ENCODE results near the gene CLSTN2.

The CLSTN2 gene

GRCh38 chr3:140146668-140147067, 211.7 kb downstream of the CLSTN2 start:
- no peak for DNase-seq (ENCODE audit: low read depth, low spot score)

DNA sequence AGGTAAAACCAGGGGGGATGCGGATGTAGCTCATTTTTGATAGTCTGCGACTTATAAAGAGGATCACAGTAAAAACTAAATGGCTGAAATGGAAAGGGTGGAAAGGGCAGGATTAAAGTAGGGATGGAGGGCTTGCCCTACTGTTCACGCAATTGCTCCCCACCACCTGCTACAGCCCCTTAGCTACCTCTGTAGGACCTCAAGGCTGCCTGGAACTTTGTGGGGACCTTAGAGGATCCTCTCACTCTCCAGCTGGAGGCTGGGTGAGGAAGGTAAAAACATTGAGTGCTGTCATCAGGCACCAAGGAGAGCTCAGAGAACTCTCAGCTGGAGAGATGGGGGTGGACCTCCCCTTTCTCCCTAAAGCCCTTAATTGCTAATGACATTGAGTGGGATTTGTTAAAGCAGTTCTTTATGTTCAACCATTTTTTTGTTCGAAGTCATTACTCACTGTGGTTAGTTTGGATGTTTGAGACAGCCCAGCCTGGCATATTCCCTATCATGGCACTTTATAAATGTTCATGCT, 213.0 kb downstream of the CLSTN2 start:
- no peak for DNase-seq (ENCODE audit: low read depth, low spot score)

DNA sequence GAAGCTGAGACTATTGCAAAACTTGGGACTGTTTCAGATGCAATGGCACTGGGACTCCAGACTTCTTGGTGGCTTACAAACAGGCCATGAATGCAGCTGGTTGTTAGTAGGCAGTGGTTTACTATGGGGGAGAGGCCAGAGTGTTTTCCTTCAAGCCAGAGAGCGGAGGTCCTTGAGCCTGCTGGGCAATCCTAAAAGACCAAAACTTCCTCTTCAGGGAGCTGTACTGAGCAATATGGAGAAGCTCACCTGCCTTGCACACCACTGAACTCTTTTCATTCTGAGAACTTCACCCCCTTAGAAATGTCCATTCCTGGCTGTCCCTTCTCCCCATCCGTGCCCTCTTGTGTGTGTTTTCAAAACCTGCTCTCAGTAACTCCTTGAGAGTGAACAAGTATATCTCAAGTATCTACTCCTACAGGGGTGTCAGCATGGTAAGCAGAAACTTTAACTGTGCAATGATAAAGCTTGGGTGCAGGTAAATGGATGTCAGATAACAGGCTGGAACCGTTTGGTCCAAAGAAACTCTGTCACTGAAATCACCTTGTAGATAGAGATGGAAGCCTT, 213.9 kb downstream of the CLSTN2 start:
- DNase-seq (ENCODE audit: low read depth, low spot score), result no peak

DNA sequence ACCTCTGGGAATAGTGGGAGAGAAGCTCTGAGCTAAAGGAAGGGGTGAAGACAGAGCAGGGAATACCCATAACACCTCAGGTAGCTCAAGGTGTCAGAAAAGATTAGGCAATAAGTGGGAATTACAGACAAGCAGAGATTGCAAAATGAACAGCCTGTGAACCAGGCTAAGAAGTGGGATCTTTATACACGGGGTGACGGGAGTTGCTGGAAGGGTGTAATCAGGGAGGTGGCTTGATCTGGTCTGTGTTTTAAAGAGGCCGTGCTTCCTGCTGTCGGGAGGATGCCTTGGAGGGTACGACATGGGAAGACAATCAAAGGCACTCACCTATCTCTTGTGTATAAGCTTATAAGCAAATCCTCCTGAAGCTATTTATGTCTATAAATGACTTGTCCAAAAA, 216.3 kb downstream of the CLSTN2 start:
- DNase-seq (ENCODE audit: low read depth, low spot score), result no peak

GRCh38 chr3:140152851-140153639, 218.1 kb downstream of the CLSTN2 start:
- no peak for DNase-seq (ENCODE audit: low read depth, low spot score)

DNA sequence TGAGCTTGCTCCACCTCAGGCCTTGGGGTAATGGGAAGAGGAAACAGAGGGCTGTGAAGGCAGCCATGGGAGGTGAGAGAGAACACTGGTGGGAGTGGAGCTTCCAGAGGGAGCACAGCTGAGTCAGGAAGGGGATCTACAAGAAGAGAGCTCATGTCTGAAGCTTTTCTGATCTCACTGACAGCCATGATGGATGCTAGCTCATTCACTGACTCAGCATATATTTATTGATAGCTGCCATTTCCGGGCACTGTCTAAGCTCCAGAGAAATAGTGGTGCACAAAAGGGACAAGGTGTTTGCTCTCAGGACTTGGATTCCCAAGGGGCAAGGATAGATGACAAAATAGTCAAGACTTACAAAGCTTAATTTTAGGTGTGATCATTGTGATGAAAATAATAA, 218.8 kb downstream of the CLSTN2 start:
- DNase-seq (ENCODE audit: low read depth, low spot score), result no peak

- no peak for DNase-seq (ENCODE audit: low read depth, low spot score)
Measured at GRCh38 chr3:140157161-140157560, 222.2 kb downstream of the CLSTN2 start.

GRCh38 chr3:140159646-140160045, 224.7 kb downstream of the CLSTN2 start:
- no peak for DNase-seq (ENCODE audit: low read depth, low spot score)

GRCh38 chr3:140160553-140160952, 225.6 kb downstream of the CLSTN2 start:
- no peak for DNase-seq (ENCODE audit: low read depth, low spot score)

DNA sequence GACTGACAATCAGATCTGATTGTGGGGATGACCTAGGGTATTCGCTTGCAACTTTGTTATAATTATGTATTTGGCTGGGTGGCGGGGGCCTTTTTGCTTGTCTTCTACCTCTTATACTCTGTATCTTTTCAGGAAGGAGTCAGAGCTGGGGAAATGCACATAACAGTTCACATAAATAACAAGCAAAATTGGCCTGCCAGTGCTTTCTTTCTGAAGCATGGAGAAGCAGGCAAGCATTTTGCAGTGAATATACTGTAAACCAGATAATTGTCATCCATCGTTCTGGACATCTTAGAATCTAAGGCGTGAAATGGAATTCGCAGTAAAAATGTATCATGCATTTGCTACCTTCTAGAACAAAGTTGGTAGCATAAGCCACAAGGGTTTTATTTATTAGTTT, 227.6 kb downstream of the CLSTN2 start:
- DNase-seq (ENCODE audit: low read depth, low spot score), result no peak

GRCh38 chr3:140163159-140163763, 228.3 kb downstream of the CLSTN2 start:
- DNase-seq (ENCODE audit: low read depth, low spot score), result no peak

DNA sequence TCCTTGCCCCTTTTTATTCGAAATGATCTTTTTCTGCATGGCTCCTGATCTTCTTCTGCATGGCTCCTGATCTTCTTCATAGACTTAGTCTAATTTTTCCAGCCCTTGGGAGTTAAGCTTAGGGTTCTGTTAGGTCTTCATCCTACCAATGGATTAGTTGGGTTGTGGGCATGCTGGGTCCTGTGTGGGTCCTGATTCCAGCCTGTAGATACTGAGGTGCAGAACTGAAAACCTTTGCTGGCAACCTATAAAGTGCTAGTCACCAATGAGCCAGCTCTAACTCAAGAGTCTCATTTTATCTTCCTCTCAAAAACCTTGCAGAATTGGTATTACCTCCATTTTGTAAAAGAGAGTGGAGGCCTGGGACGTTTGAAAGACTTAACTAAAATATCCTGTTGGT, 229.2 kb downstream of the CLSTN2 start:
- no peak for DNase-seq (ENCODE audit: low read depth, low spot score)

- no peak for DNase-seq (ENCODE audit: low read depth, low spot score)
Measured at GRCh38 chr3:140164922-140165590, 230.1 kb downstream of the CLSTN2 start.

DNA sequence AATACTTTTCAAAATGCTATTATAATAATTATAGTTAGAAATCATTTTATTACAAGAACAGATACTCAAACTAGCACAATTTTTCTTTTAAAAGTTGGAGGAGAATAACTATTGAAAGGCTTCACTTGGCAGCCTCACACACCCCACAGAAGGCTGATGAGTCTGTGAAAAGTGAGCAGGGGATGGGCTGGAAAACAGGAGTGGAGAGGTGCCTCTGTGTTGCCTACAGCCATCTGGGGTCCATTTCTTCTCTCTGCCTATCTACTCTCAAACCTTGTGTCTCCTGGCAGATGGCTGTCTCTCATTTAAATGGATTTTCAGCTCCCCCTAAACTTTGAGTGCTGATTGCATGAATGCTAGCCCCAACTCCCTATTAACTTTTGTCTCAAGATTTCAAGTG, 230.8 kb downstream of the CLSTN2 start:
- DNase-seq (ENCODE audit: low read depth, low spot score), result no peak

GRCh38 chr3:140166861-140167599, 232.0 kb downstream of the CLSTN2 start:
- DNase-seq (ENCODE audit: low read depth, low spot score), result no peak

GRCh38 chr3:140167600-140168281, 232.8 kb downstream of the CLSTN2 start:
- DNase-seq (ENCODE audit: low read depth, low spot score), result no peak

DNA sequence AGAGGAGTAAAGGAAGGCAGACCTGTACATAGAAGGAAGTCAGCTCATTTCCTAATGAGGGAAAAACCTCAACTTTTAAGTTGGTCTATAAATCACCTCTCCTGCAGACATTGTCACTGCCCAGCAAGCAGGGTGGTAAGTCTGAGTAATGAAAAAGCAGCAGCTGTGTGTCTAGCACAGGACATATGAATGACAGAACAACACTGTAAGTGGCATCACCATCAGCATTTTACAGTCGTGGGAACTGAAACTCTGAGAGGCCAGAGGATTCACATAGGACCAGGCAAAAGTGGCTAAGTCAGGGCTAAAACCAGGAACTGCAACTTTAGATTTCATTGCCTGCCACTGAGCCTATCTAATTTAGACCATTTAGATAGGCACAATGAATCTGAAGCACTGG, 235.6 kb downstream of the CLSTN2 start:
- DNase-seq (ENCODE audit: low read depth, low spot score), result no peak

DNA sequence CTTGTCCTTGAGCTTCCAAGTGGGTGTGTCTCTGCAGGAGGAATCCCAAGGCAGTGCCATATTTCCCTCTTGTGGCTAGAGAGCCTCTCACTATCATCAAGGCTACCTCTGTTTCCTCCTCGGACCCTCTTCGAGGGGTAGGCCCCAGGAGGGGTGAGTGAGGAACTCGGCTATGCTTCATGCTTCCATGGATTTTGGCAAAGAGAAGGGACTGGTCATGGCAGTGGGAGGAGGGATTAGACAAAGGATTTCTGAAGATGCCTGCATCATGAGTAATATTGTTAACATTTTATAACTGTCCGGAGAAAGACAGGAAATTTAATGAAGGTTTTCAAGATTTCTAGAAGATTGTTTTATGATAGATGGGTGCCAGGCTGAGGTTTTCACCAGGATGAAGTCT, 241.5 kb downstream of the CLSTN2 start:
- DNase-seq (ENCODE audit: low read depth, low spot score), result no peak

GRCh38 chr3:140177943-140178342, 243.0 kb downstream of the CLSTN2 start:
- DNase-seq (ENCODE audit: low read depth, low spot score), result no peak

GRCh38 chr3:140178482-140178881, 243.5 kb downstream of the CLSTN2 start:
- no peak for DNase-seq (ENCODE audit: low read depth, low spot score)

DNA sequence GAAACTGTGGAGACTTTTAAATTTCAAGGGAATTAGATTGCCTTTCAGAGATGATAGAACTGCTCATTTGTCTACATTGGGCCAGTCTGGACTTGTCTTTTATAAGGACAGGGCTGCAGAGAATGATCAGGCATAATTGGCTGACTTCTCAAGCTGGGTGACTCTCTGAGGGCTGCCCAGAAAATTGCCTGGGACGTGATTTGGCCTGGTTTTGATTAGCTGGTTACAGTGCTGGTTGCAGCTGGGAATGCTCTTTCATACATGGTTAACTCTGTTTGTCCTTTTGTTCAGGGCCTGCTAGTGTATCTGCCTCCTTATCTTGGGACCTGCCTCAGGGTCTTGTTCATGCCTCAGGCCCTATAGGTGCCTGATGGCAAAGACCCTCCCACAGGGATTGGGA, 245.6 kb downstream of the CLSTN2 start:
- no peak for DNase-seq (ENCODE audit: low read depth, low spot score)

Measured in activated CD4-positive, CD25-positive, alpha-beta regulatory T cell treated with anti-CD3 and anti-CD28 coated beads, Interleukin-2, amount 50 U/mL, for 16 hours (primary cell).